Left ventricle myocardium inferior (tissue), 1 donor: ENCODE data around the gene DNMT3B. TPM values are rescaled to one million over a fixed set of nuclear protein-coding genes. Genes with fewer than 3 reads are reported as not detected.

Experiments
- DNase-seq: peaks from one replicate; pipeline ENCODE4 v3.0.0-alpha.2; 2020
- H3K27ac ChIP-seq: fragments of 200-600 bp; replicated peaks from 2 replicates; pipeline ENCODE4 v1.8.0; 2021
- H3K27me3 ChIP-seq: fragments of 200-600 bp; 2 replicates; pipeline ENCODE4 v1.8.0; 2021; ENCODE audit warnings: low read depth
- H3K36me3 ChIP-seq: fragments of 200-600 bp; 2 replicates; pipeline ENCODE4 v1.8.0; 2021
- H3K4me1 ChIP-seq: fragments of 200-600 bp; 2 replicates; pipeline ENCODE4 v1.8.0; 2021
- H3K4me3 ChIP-seq: fragments of 200-600 bp; 2 replicates; pipeline ENCODE4 v1.8.0; 2021; ENCODE audit warnings: mild to moderate bottlenecking, moderate library complexity
- H3K9me3 ChIP-seq: fragments of 200-600 bp; replicated peaks from 2 replicates; pipeline ENCODE4 v1.8.0; 2021
- CTCF ChIP-seq: fragments of 200-600 bp; IDR thresholded peaks from 2 replicates; pipeline ENCODE4 v1.8.0; 2021; ENCODE audit warnings: antibody characterized with exemption, mild to moderate bottlenecking, borderline replicate concordance
- intact Hi-C: fragments of 100-400 bp; cut with micrococcal nuclease; formaldehyde crosslinking; loops from one replicate; pipeline ENCODE4 v1.11.0; 2022
- total RNA-seq: library from RNA; stranded (reverse); fragmentation: NEBNext Ultra II Directional; extraction: Animal tissue kit (Norgen Biotek cat#: 25700); gene quantifications from one replicate; pipeline ENCODE4 v1.2.1, GENCODE V29; 2021
- donor health status: DM: no; HTN: yes; CAD: no; lungs with severe emphysema.

DNMT3B gene
- total RNA-seq, 1 donor from 2014 or later, result 0.49 TPM

GRCh38 chr20:32819992-32820697 is 58.0 kb downstream of the DNMT3B start:
- H3K9me3 ChIP-seq, result no peaks in the 10 kb centered on the region
- H3K27me3 ChIP-seq, result no peaks in the 10 kb centered on the region
- H3K36me3 ChIP-seq, result no peaks in the 10 kb centered on the region
- intact Hi-C loops, result no loop called here
- DNase-seq, result peak; percentile 73
- no peak for TF ChIP-seq CTCF
- H3K27ac ChIP-seq, result peak overlapping the region; percentile 91
- H3K4me3 ChIP-seq, result peak overlapping the region; percentile 84
- H3K4me1 ChIP-seq, result peaks cover 54% of the 10 kb centered on the region

- no peak for TF ChIP-seq CTCF
- H3K4me3 ChIP-seq, result peak overlapping the region; percentile 84
- peaks cover 55% of the 10 kb centered on the region for H3K4me1 ChIP-seq
- no peaks in the 10 kb centered on the region for H3K9me3 ChIP-seq
- H3K27me3 ChIP-seq, result no peaks in the 10 kb centered on the region
- DNase-seq, result no peak
- H3K27ac ChIP-seq, result peak overlapping the region; percentile 91
- intact Hi-C loops, result no loop called here
- peaks cover under 1% of the 10 kb centered on the region for H3K36me3 ChIP-seq
These were observed 58.7 kb downstream of the DNMT3B start for GRCh38 chr20:32820698-32821377.

GRCh38 chr20:32822225-32822624 is 60.0 kb downstream of the DNMT3B start:
- no peak overlapping the region for H3K27ac ChIP-seq
- no peak for TF ChIP-seq CTCF

GRCh38 chr20:32823078-32823477 is 60.9 kb downstream of the DNMT3B start:
- no peak overlapping the region for H3K4me3 ChIP-seq
- H3K9me3 ChIP-seq, result no peaks in the 10 kb centered on the region
- no peak for TF ChIP-seq CTCF
- no peak overlapping the region for H3K27ac ChIP-seq
- H3K4me1 ChIP-seq, result peaks cover 56% of the 10 kb centered on the region
- H3K36me3 ChIP-seq, result peaks cover 23% of the 10 kb centered on the region
- no peak for DNase-seq
- intact Hi-C loops, result no loop called here
- no peaks in the 10 kb centered on the region for H3K27me3 ChIP-seq

More at GRCh38 chr20:32822225-32822624, 60.0 kb downstream of the DNMT3B start:
- Histone ChIP-seq H3K4me3 (no peak overlapping the region), H3K9me3 (no peaks in the 10 kb centered on the region), H3K4me1 (peaks cover 55% of the 10 kb centered on the region), H3K36me3 (peaks cover 14% of the 10 kb centered on the region), H3K27me3 (no peaks in the 10 kb centered on the region)
- DNase-seq, result no peak
- intact Hi-C loops, result no loop called here

GRCh38 chr20:32823737-32824588 is 61.8 kb downstream of the DNMT3B start:
- Histone ChIP-seq H3K9me3 (no peaks in the 10 kb centered on the region), H3K36me3 (peaks cover 29% of the 10 kb centered on the region), H3K4me1 (peaks cover 65% of the 10 kb centered on the region), H3K4me3 (no peak overlapping the region), H3K27ac (no peak overlapping the region), H3K27me3 (no peaks in the 10 kb centered on the region)
- intact Hi-C loops, result no loop called here
- no peak for TF ChIP-seq CTCF
- DNase-seq, result no peak
